PC-9 (cell line): ENCODE measurements around the gene EXOC1L.

Experiments
- CTCF ChIP-seq: fragments of 200-600 bp; sonication (generic); conservative IDR thresholded peaks from 2 replicates; pipeline ENCODE4 v1.6.1; 2017; ENCODE audit warnings: mixed run types, antibody characterized with exemption, mild to moderate bottlenecking, moderate library complexity
- EZH2 ChIP-seq: fragments of 200-600 bp; sonication (generic); IDR thresholded peaks from 2 replicates; pipeline ENCODE4 v1.8.0; 2017; ENCODE audit warnings: antibody characterized with exemption, low read depth

- no peak for TF ChIP-seq CTCF
- no peak for TF ChIP-seq EZH2
Measured at GRCh38 chr4:55837903-55838302, 18.3 kb downstream of the EXOC1L start.
